Thymus (tissue), 11 donors: ENCODE measurements around the gene N4BP2L2. TPM values are rescaled to one million over a fixed set of nuclear protein-coding genes. Genes with fewer than 3 reads are reported as not detected.

Experiments
- DNase-seq, 9 donors: peaks; one replicate each; pipeline ENCODE4 v3.0.0-alpha.2; 2013; ENCODE audit warnings: low spot score in 9 of 9, low read depth in 6 of 9, missing footprints in 1 of 9
- H3K27ac ChIP-seq, 2 donors: one replicate each; pipeline ENCODE4 v1.5.1; 2013; ENCODE audit warnings: control low read depth in 1 of 2, low read depth in 1 of 2, low read length in 1 of 2, mild to moderate bottlenecking in 1 of 2, moderate library complexity in 1 of 2
- H3K27me3 ChIP-seq, 2 donors: one replicate each; pipeline ENCODE4 v1.5.1; 2013; ENCODE audit warnings: low read length in 1 of 2; ENCODE audit not compliant: control insufficient read depth in 2 of 2, insufficient read depth in 1 of 2
- H3K36me3 ChIP-seq, 2 donors: one replicate each; pipeline ENCODE4 v1.5.1; 2013; ENCODE audit warnings: low read length in 1 of 2, mild to moderate bottlenecking in 1 of 2, moderate library complexity in 1 of 2; ENCODE audit not compliant: control insufficient read depth in 2 of 2, insufficient read depth in 2 of 2
- H3K4me1 ChIP-seq, 2 donors: one replicate each; pipeline ENCODE4 v1.5.1; 2013; ENCODE audit warnings: low read length in 2 of 2; ENCODE audit not compliant: control insufficient read depth in 2 of 2, insufficient read depth in 2 of 2
- H3K4me3 ChIP-seq, 2 donors: one replicate each; pipeline ENCODE4 v1.5.1; 2013; ENCODE audit warnings: low read length in 2 of 2, control low read depth in 1 of 2, mild to moderate bottlenecking in 1 of 2
- H3K9me3 ChIP-seq, 2 donors: one replicate each; pipeline ENCODE4 v1.5.1; 2013; ENCODE audit warnings: low read length in 1 of 2, mild to moderate bottlenecking in 1 of 2; ENCODE audit not compliant: control insufficient read depth in 2 of 2, insufficient read depth in 1 of 2
- WGBS: extraction: QIAGEN DNeasy Blood & Tissue Kit; methylation state at CpG from one replicate; pipeline ENCODE4 v1.1.7; 2013; 5-methylcytosine and 5-hydroxymethylcytosine counted together
- polyA plus RNA-seq: library from polyadenylated mRNA; stranded (reverse); fragments of 200-250 nt; gene quantifications from one replicate; pipeline ENCODE4 v1.2.3, GENCODE V29; 2013
- total RNA-seq: library from RNA; stranded (reverse); fragments of 120-200 nt; gene quantifications from one replicate; pipeline ENCODE4 v1.2.4, GENCODE V29; 2013
- donor health status: healthy.

Gene N4BP2L2
- total and polyA plus RNA-seq, 2 donors: 123 to 137 TPM

DNA sequence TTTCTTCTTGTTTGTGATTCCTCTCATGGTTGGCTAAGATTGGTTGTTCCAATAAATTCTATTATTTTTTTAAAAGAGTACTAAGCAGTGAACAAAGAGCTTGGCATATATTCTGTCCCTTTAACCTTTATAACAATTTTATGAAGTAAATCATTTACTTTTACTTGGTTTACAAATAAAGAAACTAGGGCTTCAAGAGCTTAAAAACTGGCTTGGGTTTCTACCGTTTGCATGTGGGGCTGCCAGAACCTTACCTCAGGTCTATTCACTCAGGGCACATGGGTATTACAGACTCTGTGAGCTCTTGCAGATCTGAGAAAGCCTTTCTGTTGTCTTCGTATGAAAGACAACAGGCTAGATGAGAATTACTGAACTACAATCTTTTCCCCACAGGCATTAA lies 124.0 kb downstream of the N4BP2L2 start:
- no peak overlapping the region for H3K4me3 ChIP-seq
- H3K4me1 ChIP-seq: peaks cover 0 to 6% of the 10 kb centered on the region in 2 donors
- H3K9me3 ChIP-seq: peaks cover 0 to 6% of the 10 kb centered on the region in 2 donors
- DNase-seq: no peak
- H3K27me3 ChIP-seq: no peaks in the 10 kb centered on the region
- WGBS: 97% methylated on average over 2 of the region's 2 CpGs
- peaks cover under 1% of the 10 kb centered on the region in 2 donors for H3K36me3 ChIP-seq
- no peak overlapping the region for H3K27ac ChIP-seq

GRCh38 chr13:32413284-32413683 lies 125.3 kb downstream of the N4BP2L2 start:
- Histone ChIP-seq H3K4me1 (peaks cover under 1 to 13% of the 10 kb centered on the region in 2 donors), H3K27me3 (no peaks in the 10 kb centered on the region), H3K27ac (no peak overlapping the region), H3K4me3 (no peak overlapping the region), H3K9me3 (peaks cover 0 to 4% of the 10 kb centered on the region in 2 donors), H3K36me3 (no peaks in the 10 kb centered on the region)
- no peak for DNase-seq
- WGBS: 98% methylated on average over 3 of the region's 3 CpGs

GRCh38 chr13:32409561-32410421 lies 128.8 kb downstream of the N4BP2L2 start:
- H3K4me3 ChIP-seq: no peak overlapping the region
- peak overlapping the region in 1 of 2 donors; percentile 42 for H3K27ac ChIP-seq
- H3K4me1 ChIP-seq: peaks cover 2 to 17% of the 10 kb centered on the region in 2 donors
- DNase-seq: no peak
- WGBS: 82% methylated on average over 27 of the region's 27 CpGs
- H3K9me3 ChIP-seq: no peaks in the 10 kb centered on the region
- H3K36me3 ChIP-seq: peaks cover 4 to 13% of the 10 kb centered on the region in 2 donors
- no peaks in the 10 kb centered on the region for H3K27me3 ChIP-seq

- peaks cover 2 to 17% of the 10 kb centered on the region in 2 donors for H3K4me1 ChIP-seq
- no peaks in the 10 kb centered on the region for H3K9me3 ChIP-seq
- H3K36me3 ChIP-seq: peaks cover 7 to 13% of the 10 kb centered on the region in 2 donors
- H3K27me3 ChIP-seq: no peaks in the 10 kb centered on the region
- WGBS: 96% methylated on average over 6 of the region's 6 CpGs
- no peak overlapping the region for H3K4me3 ChIP-seq
- DNase-seq: no peak
- peak overlapping the region in 1 of 2 donors; percentile 1 for H3K27ac ChIP-seq
These were observed 129.6 kb downstream of the N4BP2L2 start for GRCh38 chr13:32409001-32409313.

DNA sequence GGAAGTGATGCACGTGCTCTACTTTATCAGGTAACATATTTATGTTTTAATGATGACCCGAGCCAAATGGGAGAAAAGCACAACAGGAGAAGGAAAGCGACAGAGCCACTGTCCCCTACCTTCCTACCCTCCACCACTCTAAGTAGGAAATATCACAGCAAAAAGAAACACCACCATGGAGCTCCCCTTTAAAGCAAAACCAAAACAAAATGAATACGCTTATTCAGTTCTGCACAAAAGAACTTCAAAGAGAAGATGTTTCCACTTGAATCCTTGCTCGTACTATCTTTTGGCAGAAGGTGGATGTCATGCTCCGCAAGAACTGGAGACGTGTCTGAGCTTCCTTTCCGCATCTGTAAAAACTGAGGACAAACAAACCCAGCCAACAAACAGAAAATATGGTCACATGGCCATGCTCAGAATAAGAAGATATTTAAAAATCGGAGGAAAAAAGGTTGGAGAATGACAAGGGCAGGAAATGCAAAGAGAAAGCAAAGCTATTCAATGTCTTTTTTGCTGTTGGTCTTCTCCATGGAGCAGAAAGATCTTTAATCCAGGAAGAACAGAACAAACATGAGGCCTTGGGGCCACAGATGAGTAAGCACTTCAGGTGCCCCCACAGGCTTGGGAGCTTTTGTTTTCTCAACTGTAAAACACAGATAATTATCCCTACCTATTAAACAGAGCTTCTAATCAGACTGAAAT lies 130.1 kb downstream of the N4BP2L2 start:
- H3K4me3 ChIP-seq: no peak overlapping the region
- no peaks in the 10 kb centered on the region for H3K27me3 ChIP-seq
- 93% methylated on average over 9 of the region's 9 CpGs for WGBS
- peaks cover 2 to 17% of the 10 kb centered on the region in 2 donors for H3K4me1 ChIP-seq
- H3K27ac ChIP-seq: peak overlapping the region in 1 of 2 donors; percentile 13
- DNase-seq: no peak
- H3K9me3 ChIP-seq: no peaks in the 10 kb centered on the region
- peaks cover 7 to 13% of the 10 kb centered on the region in 2 donors for H3K36me3 ChIP-seq

GRCh38 chr13:32407854-32408253 lies 130.7 kb downstream of the N4BP2L2 start:
- Histone ChIP-seq H3K36me3 (peaks cover 11 to 17% of the 10 kb centered on the region in 2 donors), H3K4me3 (no peak overlapping the region), H3K9me3 (no peaks in the 10 kb centered on the region), H3K27me3 (no peaks in the 10 kb centered on the region), H3K27ac (peak overlapping the region in 1 of 2 donors; percentile 13), H3K4me1 (peaks cover 2 to 17% of the 10 kb centered on the region in 2 donors)
- WGBS: 97% methylated on average over 6 of the region's 6 CpGs
- DNase-seq: no peak

- DNase-seq: no peak
- no peak overlapping the region for H3K27ac ChIP-seq
- no peaks in the 10 kb centered on the region for H3K27me3 ChIP-seq
- H3K4me1 ChIP-seq: peaks cover under 1 to 3% of the 10 kb centered on the region in 2 donors
- H3K9me3 ChIP-seq: no peaks in the 10 kb centered on the region
- 96% methylated on average over 4 of the region's 4 CpGs for WGBS
- H3K36me3 ChIP-seq: peaks cover 21 to 32% of the 10 kb centered on the region in 2 donors
- H3K4me3 ChIP-seq: no peak overlapping the region
These were observed 135.5 kb downstream of the N4BP2L2 start for GRCh38 chr13:32403108-32403507.

GRCh38 chr13:32391101-32391619 lies 147.4 kb downstream of the N4BP2L2 start:
- Histone ChIP-seq H3K27ac (no peak overlapping the region), H3K27me3 (no peaks in the 10 kb centered on the region), H3K36me3 (peaks cover 0 to 2% of the 10 kb centered on the region in 2 donors), H3K9me3 (no peaks in the 10 kb centered on the region), H3K4me3 (no peak overlapping the region), H3K4me1 (peaks cover 7 to 8% of the 10 kb centered on the region in 2 donors)
- DNase-seq: no peak
- WGBS: 58% methylated on average over 4 of the region's 4 CpGs

- peaks cover 7 to 8% of the 10 kb centered on the region in 2 donors for H3K4me1 ChIP-seq
- peaks cover 0 to 2% of the 10 kb centered on the region in 2 donors for H3K36me3 ChIP-seq
- no peak overlapping the region for H3K4me3 ChIP-seq
- H3K27ac ChIP-seq: no peak overlapping the region
- no peaks in the 10 kb centered on the region for H3K27me3 ChIP-seq
- WGBS: 88% methylated on average over 1 of the region's 1 CpG
- no peak for DNase-seq
- no peaks in the 10 kb centered on the region for H3K9me3 ChIP-seq
These were observed 148.1 kb downstream of the N4BP2L2 start for GRCh38 chr13:32390484-32390883.
